Psoas muscle (tissue), 8 donors: ENCODE data around the gene TCF12. TPM values are rescaled to one million over a fixed set of nuclear protein-coding genes. Genes with fewer than 3 reads are reported as not detected.

Experiments
- ATAC-seq, 4 donors: fragments of 200-7000 bp; cut with Tn5 transposase; one replicate each; pipeline ENCODE4 v1.9.1; 2020; ENCODE audit warnings: moderate library complexity in 3 of 4, mild to moderate bottlenecking in 2 of 4
- DNase-seq, 2 donors: peaks; one replicate each; pipeline ENCODE4 v3.0.0-alpha.2; 2020
- H3K27ac ChIP-seq: fragments of 200-600 bp; one replicate; pipeline ENCODE4 v1.8.0; 2022
- H3K27me3 ChIP-seq, 3 donors: fragments of 200-600 bp in 1 of 3; one replicate each; pipeline versions ENCODE4 v1.6.1 to v1.8.0; 2013 to 2022; ENCODE audit warnings: low read length in 2 of 3, mild to moderate bottlenecking in 2 of 3, moderate library complexity in 1 of 3; ENCODE audit not compliant: insufficient read depth in 3 of 3
- H3K36me3 ChIP-seq, 2 donors: fragments of 200-600 bp in 1 of 2; one replicate each; pipeline versions ENCODE4 v1.6.1 to v1.8.0; 2013 to 2022; ENCODE audit warnings: low read depth in 1 of 2, mild to moderate bottlenecking in 1 of 2, moderate library complexity in 1 of 2; ENCODE audit not compliant: insufficient read depth in 1 of 2
- H3K4me1 ChIP-seq: fragments of 200-600 bp; one replicate; pipeline ENCODE4 v1.8.0; 2022
- H3K4me3 ChIP-seq: fragments of 200-600 bp; one replicate; pipeline ENCODE4 v1.8.0; 2022; ENCODE audit warnings: mild to moderate bottlenecking
- H3K9me3 ChIP-seq: fragments of 200-600 bp; one replicate; pipeline ENCODE4 v1.8.0; 2022
- WGBS, 3 donors: extraction: QIAGEN DNeasy Blood & Tissue Kit; methylation state at CpG; one replicate each; pipeline versions ENCODE4 v1.1.6 to v1.1.7; 2013; 5-methylcytosine and 5-hydroxymethylcytosine counted together
- intact Hi-C, 2 donors: fragments of 100-400 bp; cut with DNase I; formaldehyde crosslinking; loops; one replicate each; pipeline versions ENCODE4 v1.11.0 to v1.14.2; 2022
- polyA plus RNA-seq, 3 donors: library from polyadenylated mRNA; stranded (reverse); fragments of 200-250 nt; gene quantifications; one replicate each; pipeline ENCODE4 v1.2.3, GENCODE V29; 2013
- total RNA-seq, 4 donors: library from RNA; stranded (reverse); fragmentation: NEBNext Ultra II Directional in 2 of 4; extraction: Animal tissue kit (Norgen Biotek cat#: 25700) in 2 of 4; gene quantifications; one replicate each; pipeline versions ENCODE4 v1.2.1 to v1.2.4, GENCODE V29; 2021 to 2023
- TF ChIP-seq, protein P1 (sequence below): fragments of 200-600 bp; IDR thresholded peaks from one replicate; pipeline ENCODE4 v1.8.0; 2022; ENCODE audit warnings: antibody characterized with exemption
- donor health status: healthy with polysubstance abuse.
- donor health status: DM: no; HTN: no; CAD: no; lungs with moderate emphysema.
- donor health status: Bipolar disorder and iron deficiency.
- donor health status: healthy.
- donor health status: DM: yes; HTN: yes; CAD: no.
- donor health status: DM: no; HTN: no; CAD: no.
- donor health status: DM: no; HTN: no; CAD: no.
- donor health status: DM: yes; HTN: yes; CAD: no.

TCF12 gene
- total and polyA plus RNA-seq, 7 donors: 10.5 to 53.1 (median 30.5) TPM

DNA sequence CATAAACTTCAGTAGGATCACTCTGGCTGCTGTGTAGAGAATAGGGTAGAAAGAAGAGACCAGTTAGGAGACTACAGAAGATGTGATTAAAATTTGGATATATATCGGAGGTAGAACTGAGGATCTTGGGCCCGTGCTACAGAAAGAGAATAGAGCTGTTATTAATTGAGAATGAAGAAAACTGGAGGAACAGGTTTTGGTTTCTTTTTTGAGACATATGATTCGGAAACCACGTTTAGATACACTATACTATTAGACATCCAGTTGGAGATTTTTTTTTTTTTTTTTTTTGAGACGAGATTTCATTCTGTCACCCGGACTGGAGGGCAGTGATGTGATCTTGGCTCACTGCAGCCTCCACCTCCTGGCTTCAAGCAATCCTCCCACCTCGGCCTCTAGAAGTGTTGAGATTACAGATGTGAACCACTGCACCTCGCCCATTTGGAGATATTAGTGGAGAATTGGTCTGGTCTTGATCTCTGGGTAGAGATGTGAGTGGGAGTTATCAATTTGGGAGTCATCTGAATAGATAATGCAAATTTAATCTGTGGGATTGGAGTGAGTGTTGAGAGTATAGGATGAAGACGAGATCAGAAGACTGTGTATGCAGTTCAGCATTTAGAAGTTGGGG lies 50.9 kb downstream of the TCF12 start:
- Histone ChIP-seq H3K36me3 (no peaks in the 10 kb centered on the region), H3K4me3 (no peak overlapping the region), H3K9me3 (no peaks in the 10 kb centered on the region), H3K27ac (no peak overlapping the region), H3K4me1 (peaks cover 20% of the 10 kb centered on the region), H3K27me3 (no peaks in the 10 kb centered on the region)
- DNase-seq: no peak
- intact Hi-C loops: no loop called here
- no peak for ATAC-seq
- TF ChIP-seq, protein P1, sequence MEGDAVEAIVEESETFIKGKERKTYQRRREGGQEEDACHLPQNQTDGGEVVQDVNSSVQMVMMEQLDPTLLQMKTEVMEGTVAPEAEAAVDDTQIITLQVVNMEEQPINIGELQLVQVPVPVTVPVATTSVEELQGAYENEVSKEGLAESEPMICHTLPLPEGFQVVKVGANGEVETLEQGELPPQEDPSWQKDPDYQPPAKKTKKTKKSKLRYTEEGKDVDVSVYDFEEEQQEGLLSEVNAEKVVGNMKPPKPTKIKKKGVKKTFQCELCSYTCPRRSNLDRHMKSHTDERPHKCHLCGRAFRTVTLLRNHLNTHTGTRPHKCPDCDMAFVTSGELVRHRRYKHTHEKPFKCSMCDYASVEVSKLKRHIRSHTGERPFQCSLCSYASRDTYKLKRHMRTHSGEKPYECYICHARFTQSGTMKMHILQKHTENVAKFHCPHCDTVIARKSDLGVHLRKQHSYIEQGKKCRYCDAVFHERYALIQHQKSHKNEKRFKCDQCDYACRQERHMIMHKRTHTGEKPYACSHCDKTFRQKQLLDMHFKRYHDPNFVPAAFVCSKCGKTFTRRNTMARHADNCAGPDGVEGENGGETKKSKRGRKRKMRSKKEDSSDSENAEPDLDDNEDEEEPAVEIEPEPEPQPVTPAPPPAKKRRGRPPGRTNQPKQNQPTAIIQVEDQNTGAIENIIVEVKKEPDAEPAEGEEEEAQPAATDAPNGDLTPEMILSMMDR: no peak
- WGBS, 3 donors: 83 to 85% (median 84%) methylated on average over 9 of the region's 9 CpGs

DNA sequence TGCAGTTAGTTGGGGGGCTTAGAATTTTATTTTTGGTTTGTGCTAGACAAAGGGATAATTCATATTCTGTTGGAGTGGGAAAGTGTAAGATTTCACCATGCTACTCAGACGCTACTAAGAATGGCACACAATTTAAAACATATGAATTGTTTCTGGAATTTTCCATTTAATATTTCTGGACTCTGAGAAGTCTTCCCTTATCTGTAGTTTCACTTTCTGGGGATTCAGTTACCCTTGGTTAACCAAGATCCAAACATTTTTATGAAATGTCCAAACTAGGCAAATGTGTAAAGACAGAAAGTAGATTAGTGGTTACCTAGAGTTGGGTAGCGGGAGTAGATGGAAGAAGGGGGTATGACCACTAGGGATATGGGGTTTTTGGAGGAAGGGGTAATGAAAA lies 53.1 kb downstream of the TCF12 start:
- 89 to 97% (median 91%) methylated on average over 2 of the region's 2 CpGs for WGBS, 3 donors
- H3K4me1 ChIP-seq: peaks cover 12% of the 10 kb centered on the region
- H3K4me3 ChIP-seq: no peak overlapping the region
- TF ChIP-seq, protein P1: no peak
- H3K9me3 ChIP-seq: no peaks in the 10 kb centered on the region
- H3K27me3 ChIP-seq: no peaks in the 10 kb centered on the region
- DNase-seq (no peak), ATAC-seq (no peak)
- intact Hi-C loops: no loop called here
- no peak overlapping the region for H3K27ac ChIP-seq
- no peaks in the 10 kb centered on the region for H3K36me3 ChIP-seq

DNA sequence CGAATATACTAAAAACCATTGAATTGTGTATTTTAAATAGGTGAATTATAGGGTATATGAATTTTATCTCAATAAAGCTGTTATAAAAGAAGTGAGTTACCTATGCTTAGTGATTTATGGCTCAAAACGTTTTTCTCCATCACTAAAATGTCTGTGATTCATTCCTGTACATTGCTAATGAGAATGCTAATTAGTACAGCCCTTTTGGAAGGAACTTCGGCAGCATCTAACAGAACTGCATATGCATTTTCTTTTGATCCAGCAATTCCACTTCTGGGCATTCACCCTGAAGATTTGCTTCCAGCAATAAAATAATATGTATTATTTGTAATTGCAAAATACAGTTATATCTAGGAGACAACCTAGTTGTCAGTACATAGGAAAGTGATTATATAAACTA lies 53.6 kb downstream of the TCF12 start:
- H3K36me3 ChIP-seq: no peaks in the 10 kb centered on the region
- 60 to 65% (median 65%) methylated on average over 3 of the region's 3 CpGs for WGBS, 3 donors
- H3K9me3 ChIP-seq: no peaks in the 10 kb centered on the region
- TF ChIP-seq, protein P1: no peak
- H3K4me1 ChIP-seq: peaks cover 13% of the 10 kb centered on the region
- ATAC-seq (no peak), DNase-seq (no peak)
- H3K27ac ChIP-seq: no peak overlapping the region
- no peaks in the 10 kb centered on the region for H3K27me3 ChIP-seq
- intact Hi-C loops: no loop called here
- no peak overlapping the region for H3K4me3 ChIP-seq

DNA sequence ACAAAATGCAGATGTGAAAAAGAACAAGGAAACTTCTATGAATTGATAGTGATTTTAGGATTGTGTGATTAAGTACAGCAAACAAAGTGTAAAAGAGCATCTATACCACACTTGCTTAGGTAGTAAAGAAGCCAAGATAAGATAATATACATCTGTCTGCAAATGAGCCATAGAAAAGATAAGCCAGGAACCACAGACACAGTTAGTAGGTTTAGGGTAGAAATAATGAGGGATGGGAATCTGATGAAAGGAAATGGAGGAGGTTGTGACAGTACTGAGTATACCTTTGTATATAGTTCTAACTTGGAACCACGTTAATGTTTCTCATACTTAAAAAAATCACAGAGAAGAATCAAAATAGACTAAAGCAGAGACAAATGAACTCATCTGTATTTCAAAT lies 54.0 kb downstream of the TCF12 start:
- 65 to 79% (median 77%) methylated on average over 1 of the region's 1 CpG for WGBS, 3 donors
- peaks cover 13% of the 10 kb centered on the region for H3K4me1 ChIP-seq

More for the DNA sequence above, 54.0 kb downstream of the TCF12 start:
- no peak for DNase-seq
- Histone ChIP-seq H3K27me3 (no peaks in the 10 kb centered on the region), H3K27ac (no peak overlapping the region), H3K36me3 (no peaks in the 10 kb centered on the region), H3K9me3 (no peaks in the 10 kb centered on the region), H3K4me3 (no peak overlapping the region)
- TF ChIP-seq, protein P1: no peak
- intact Hi-C loops: no loop called here
- no peak for ATAC-seq
